NCI-H2029 (cell line): ENCODE data around the gene HPCAL1.

Source experiments
- DNase-seq: peaks from one replicate; lab custom pipeline; 2025; lab: John Stamatoyannopoulos, UW

The HPCAL1 gene

DNA sequence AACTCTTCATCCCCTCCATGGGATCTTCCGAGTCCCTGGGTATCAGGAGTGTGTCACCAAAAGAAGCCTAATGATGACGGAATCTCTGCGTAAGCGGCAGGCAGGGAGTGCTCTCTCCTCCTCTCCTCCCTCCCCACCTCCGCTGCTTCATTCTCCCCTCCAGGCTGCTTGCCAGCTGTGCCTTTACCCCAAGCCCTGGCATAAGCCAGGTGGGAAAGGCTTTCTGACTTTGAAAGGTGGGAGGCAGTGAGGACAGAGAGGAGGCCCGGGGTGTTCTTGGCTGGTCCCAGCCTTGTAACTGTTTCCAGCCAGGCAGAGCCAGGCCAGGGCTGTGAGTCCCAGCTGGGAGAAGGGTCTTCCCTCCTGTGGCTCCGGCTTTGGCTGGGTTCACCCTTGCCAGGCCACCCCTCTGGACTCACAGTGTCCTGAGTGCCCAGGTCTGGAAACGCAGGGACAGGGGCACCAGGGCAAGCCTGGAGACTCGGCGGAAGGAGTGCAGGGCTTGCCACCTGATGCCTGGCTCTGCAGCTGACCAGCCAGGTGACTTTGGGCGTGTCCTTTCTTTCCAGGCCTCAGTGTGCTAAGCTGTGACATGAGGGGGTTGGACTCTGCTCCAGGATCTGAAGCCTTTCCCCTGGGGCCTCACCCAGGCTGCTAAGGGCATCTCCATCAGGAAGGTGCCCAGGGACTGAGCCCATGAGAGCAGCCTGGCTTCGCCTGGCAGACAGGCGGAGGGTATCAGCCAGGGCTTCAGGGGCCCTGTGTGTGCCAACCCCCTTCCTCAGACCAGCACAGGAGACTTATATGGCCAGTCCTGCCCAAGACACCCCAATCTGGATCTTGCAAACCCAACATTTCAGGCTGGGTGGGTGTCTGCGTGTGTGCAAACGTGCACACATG lies 32.7 kb upstream of the HPCAL1 start:
- DNase-seq, result no peak

DNA sequence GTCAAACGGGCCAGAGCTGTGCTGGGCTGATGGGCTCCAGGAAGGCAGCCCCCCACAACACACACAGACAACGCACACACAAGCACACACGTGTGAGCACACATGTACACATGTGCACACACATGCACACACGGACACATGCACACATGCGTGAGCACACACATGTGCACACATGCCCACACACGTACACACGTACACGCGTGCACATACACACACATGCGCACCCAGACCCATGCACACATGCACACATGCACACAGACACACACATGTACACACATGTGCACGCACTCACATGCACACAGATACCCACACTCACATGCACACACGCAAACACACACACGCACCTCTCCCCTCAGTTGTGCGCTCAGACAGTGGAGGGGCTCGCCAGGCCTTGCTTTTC lies 31.2 kb upstream of the HPCAL1 start:
- no peak for DNase-seq

DNA sequence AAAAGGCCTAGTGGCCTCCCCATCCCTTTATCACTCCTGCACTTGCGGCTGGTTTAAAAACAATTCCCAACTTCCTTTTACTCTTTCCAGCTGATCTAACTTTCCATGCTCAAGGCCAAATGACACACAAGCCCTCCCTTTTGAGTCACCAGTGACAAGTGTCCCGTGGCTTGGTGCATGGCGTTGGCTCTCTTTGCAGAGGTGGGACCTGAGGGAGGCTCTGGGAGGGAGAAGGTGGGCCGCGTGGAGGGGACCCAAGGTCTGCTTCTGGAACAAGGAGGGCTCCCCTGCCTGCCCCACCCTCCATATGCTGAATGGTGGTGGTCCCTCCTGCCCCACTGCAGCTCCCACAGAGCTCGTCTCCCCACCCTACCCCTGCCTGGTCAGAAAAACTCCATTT lies 30.8 kb upstream of the HPCAL1 start:
- no peak for DNase-seq

DNA sequence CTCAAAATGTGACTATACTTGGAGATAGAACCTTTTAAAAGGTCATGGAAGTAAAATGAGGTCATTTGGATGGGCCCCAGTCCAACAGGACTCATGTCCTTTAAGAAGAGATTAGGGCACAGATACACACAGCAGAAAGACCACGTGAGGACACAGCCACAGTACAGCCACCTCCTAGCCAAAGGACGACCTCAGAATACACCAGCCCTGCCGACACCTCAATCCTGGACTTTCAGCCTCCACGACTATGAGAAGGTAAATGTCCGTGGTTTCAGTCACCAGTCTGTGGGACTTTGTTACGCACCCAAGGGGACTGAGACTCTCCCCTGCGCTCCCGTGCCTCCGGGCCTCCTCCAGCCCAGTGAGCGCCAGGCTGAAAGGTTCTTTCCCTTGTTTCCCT lies 30.2 kb upstream of the HPCAL1 start:
- DNase-seq, result no peak

DNA sequence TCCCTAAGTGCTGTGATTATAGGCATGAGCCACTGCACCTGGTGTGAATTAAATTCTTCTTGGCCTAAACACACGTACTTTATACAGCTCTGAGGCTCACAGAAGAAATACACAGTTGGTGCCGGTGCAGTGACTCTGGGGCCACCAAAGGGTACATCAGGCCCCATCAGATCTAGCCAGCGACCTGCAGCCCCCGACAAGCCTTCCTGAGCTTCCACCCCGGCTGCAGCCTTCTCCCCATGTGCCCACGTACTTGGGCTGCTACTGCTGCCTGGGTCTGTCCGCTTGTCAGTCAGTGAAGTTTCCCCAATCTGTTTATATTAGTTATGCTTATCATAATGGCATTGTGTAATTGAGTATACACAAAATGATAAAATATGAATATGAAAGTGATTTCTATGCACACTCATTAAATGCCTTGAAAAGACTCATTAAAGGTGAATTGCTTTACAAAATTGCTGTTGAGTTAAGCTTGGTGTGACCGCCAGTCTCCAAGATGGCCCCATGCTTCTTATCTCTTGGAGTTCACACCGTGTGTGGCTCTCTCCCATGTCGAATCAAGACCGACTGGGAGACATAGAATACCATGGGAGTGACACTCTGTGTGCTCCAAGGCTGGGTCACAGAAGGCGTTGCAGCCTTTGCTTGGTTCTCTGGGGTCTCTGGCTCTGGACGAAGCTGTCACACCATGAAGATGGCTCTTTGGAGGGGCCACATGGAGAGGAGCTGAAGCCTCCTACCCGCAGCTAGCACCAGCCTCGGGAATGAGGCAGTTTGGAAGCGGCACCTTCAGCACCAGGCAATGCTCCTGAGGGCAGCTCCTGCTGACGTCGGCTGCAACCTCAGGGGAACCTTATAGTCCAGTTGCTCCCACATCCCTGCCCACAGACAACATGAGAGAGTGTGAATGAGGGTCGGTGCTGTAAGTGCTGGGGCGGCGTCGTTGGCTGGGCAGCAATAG lies 29.2 kb upstream of the HPCAL1 start:
- DNase-seq, result no peak

DNA sequence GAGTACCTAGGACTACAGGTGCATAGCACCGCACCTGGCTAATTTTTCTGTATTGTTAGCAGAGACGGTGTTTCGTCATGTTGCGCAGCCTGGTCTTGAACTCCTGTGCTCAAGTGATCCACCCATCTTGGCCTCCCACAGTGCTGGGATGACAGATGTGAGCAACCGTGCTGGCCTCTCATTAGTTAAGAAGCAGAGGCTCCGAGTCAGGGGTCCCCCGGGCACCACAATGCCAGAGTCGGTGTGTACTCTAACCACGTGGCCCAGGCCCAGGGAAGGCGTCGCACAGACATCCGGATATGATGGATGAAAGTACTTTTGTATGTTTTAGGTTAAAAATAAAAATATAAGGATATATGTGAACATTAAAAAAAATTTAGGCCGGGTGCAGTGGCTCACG lies 28.3 kb upstream of the HPCAL1 start:
- DNase-seq, result no peak

DNA sequence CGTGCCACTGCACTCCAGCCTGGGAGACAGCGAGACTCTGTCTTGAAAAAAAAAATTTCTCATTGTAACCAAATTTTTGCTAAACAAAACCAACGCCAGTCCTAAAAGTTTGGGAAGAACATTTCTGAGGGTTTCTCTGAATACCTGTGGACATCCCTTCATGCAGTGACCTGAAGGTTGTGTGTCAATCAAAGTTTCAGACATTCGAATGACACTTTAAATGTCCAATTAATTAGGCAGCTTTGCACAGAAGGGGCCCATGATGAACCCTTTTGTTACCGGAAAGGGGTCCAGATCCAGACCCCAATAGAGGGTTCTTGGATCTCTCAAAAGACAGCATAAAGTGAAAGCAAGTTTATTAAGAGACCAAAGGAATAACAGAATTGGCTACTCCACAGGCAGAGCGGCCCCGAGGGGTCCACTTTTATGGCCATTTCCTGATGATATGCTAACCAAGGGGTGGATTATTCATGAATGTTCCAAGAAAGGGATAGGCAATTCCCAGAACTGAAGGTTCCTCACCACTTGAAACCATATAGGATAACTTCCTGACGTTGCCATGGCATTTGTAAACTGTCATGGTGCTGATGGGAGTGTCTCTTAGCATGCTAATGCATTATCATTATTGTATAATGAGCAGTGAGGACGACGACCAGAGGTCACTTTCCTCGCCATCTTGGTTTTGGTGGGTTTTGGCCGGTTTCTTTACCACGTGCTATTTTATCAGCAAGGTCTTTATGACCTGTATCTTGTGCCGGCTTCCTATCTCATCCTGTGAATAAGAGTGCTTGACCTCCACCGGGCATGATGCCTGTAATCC lies 27.5 kb upstream of the HPCAL1 start:
- DNase-seq, result no peak

DNA sequence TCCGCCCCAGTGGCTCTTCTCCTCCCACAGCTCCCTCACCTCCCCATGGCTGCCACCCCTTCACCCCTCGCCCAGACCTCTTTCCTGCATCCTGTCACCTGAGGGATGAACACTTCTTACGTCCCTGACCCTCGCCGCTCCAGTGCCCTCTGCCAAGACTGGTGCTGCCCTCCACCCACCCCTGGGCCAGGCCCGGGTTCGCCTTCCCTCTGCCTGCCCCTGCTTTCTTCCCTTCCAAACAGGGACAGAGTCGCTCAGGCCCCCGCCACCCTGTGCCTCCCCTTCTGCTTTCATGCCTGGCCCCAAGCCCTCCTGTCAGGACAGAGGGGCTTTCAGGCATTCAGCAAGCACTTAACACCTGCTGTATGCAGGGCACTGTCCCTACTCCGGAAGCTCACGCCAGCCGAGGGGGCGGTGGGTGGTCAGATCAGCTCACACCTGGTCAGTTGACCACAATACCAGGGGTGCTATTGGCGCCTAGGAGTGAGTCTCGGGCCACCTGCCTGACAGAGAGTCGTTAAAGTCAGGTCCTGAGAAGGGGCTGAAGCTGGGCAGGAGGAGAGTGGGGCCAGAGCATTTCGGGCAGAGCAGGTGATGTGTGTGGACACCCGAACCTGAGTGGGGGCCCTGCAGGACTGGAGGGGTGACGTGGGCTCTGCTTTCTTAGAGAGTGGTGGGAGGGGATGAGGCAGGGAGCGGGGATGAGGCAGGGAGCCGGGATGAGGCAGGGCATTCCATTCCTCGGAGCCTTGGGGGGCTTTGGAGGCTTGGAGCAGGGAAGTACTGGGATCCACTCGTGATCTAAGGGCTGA lies 26.0 kb upstream of the HPCAL1 start:
- DNase-seq, result no peak

DNA sequence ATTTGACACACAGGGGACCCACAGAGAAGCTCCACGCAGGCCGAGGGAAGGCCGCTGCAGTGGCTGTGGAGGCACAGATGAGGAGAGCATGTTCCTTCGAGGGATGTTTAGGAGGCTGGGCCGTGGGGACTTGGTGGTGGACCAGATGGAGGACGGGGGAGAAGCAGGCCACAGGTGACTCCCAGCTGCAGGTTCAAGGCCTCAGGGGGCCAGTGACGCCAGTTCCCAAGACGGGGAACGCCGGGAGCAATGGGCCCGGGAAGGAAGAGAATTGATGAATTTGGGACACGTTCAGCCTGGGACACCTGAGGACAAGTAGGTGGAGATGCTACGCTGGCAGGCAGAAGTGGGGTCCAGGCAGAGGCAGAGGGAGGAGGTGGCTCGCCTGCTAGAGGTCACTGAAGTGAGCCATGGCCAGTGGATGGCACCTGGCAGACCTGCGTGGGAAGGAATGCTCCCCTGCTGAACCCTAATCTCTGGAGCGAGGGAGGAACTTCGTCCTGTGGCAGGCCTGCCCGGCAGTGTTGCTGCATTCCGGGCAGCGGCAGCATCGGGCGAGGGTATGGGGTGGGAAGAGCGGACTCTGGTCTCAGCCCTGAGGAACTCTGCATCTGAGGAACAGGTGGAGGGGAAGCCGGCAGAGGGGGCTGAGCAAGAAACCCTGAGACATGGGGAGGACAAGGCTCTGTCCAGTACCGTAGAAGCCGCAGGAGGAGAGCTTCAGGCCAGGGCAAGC lies 25.2 kb upstream of the HPCAL1 start:
- no peak for DNase-seq

DNA sequence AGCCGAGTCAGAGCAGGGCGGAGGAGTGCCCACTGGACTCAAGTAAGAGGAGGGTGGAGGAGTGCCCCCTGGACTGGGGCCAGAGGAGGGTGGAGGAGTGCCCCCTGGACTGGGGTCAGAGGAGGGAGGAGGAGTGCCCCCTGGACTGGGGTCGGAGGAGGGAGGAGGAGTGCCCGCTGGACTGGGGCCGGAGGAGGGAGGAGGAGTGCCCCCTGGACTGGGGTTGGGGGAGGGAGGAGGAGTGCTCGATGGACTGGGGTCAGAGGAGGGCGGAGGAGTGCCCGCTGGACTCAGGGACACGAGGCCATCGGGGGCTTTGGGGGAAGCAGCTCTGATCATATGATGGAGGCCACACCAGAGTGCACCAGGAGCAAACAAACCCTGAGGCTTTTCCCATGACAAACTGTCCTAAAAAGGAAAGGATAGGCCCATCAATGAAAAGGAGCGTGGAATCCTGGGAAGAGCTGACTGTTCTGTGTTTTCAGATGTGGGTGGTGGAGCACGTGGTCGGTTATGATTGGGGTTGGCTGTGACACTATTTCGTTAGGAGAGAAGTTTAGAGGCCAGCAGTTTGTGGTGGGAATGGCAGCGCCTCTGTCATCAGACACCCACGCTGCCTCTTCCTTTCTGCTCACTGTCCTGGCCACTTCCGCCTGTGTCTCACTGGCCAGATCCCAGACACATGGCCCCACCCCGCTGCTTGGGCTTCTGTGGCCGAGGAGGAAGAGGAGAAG lies 24.5 kb upstream of the HPCAL1 start:
- DNase-seq, result peak; percentile 15

DNA sequence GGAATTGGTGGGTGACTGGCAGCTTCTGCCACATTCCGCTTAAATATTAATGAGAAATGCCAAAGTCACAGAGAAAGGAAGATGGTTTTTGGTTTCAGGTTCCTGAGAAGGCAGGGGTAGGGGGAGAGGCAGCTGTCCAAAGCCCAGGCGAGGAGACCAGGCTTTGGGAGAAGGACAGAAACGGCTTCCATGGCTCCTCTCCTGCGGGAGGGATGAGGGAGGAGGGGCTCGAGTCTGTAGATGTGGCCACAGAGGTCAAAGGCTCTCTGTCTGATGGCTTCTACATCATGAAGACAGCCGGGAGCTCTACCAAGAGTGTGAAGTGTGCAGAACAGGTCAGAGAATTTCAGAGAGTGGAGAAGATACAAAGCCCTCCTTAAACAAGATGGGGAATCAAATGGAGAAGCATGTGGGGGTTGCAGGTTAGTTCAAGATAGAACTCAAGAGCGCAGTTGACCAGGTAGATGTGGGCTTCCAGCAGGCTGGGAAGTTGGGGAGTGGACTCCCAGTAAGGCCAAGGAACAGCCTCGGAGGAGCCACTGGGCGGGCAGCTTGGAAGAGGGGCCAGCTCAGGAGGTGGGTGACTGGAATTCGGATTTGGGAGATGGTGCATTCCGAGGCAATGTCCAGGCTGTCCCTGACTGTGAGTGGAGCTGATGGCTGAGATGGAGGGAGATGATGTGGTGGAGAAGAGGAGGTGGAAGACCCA lies 23.8 kb upstream of the HPCAL1 start:
- DNase-seq, result no peak

DNA sequence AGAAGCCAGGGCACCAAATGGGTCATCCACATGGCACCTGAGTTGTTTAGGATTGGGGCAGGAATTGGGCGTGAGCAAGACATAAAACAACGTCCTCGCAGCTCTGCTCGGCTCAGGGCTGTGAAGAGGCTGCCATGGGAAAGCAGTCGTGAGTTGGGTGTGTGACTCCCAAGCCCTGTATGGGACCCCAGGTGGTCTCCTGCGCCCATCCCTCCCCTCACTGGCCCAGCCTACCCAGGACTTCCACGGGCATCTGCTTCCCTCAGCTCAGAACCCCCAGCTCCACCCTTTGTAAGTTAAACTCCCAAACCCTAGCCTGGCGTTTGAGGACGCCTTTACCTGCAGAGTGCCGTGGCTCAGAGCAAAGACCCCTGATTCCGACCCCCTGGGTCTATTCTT lies 23.2 kb upstream of the HPCAL1 start:
- no peak for DNase-seq

DNA sequence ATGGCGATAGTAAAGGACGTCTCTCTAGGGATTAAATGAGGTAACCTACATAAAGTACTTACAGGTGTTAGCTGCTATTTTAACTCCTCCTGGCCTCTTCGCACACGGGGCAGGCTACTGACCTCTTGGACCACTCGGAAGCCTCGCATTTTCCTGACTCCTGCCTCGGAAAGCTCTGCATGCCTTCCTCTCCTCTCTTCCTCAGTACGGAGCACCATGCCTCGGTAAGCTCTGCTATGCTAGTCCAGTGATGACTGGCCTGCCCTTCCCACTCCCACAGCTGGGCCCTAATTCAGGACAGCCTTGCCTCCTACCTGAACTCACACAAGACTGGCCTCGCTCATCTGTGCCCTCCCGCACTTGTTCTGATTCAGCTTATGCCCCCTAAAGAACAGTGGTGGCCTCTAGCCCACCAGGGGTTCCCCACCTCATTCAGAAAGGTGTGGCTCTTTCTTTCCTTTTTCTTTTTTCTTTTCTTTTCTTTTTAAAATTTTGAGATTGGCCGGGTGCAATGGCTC lies 22.7 kb upstream of the HPCAL1 start:
- DNase-seq, result no peak

DNA sequence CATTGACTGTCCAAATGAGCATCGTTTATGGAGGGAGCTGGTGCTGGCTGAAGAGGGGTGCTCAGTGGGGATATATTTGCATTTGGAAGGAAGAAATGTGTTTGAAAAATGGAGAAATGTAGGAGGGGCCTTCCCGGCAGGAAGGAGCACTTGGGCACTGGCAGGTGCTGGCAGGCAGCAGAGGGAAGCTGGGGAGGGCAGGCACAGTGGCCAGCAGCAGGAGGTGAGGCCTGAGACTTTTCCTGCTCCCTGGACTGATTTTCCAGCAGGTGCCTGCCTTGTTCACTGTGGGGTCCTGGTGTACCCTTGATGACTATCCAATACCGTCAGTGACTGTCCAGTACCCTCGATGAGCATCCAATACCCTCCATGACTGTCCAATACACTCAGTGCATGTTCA lies 20.8 kb upstream of the HPCAL1 start:
- DNase-seq, result no peak

DNA sequence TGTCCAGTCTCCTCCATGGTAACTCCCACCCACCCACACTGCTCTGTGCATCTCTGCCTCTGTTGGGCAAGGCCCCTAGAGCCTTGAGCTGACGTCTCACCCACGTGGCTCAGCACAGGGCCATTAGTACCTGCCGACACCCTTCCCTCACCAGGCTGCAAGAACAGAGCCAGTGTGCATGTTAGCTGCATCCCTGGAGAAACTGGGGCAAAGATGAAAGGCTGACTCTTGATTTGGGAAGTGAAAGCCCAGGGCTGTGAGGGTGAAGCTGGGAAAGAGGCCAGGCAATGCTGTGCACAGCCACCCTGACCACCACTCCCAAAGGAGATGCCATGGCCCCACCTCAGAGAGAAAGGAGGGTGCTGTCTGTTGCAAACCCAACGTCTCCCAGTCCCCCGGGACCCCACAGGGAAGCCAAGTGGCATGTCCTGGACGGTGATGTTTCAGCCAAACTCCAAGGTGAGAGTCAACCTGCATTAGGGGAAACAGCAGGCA lies 20.0 kb upstream of the HPCAL1 start:
- no peak for DNase-seq

DNA sequence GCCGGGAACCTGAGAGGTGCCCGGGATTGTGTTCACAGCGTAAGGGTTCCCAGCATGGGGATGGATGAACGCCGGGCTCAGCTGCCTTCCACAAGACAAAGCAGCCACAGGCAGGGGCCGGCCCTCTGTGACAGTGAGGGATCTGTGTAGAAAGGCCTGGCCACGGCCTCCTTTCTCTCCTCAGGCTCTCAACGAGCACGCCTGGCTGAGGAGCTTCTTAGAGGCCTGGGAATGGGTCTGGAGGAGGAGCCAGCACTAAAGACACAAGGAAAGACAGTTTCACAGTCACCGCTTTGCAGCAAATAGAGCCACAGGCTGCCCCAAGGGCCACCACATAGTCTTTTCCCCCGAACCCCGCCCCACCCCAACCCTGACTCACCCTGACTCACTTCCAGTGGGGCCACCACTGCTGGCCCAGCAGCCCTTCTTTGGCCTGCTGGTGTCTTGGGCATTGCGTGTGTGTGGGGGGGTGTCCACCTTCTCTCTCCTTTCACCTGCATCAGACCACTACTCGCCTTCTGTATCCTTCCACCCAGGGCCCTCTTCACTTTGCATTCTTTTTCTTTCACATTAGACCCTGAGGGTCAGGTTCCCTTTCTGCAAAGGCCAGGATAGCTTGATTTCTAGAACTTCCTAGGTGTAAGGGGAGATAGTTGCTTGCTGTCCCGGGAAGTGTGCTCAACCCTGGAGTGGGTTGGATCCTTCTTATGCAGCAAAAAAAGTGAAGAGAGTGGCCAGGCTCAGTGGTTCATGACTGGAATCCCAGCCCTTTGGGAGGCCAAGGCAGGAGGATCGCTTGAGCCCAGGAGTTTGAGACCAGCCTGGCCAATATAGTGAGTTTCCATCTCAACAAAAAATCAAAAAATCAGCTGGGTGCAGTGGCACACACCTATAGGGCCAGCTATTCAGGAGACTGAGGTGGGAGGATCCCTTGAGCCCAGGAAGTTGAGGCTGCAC lies 19.3 kb upstream of the HPCAL1 start:
- no peak for DNase-seq

DNA sequence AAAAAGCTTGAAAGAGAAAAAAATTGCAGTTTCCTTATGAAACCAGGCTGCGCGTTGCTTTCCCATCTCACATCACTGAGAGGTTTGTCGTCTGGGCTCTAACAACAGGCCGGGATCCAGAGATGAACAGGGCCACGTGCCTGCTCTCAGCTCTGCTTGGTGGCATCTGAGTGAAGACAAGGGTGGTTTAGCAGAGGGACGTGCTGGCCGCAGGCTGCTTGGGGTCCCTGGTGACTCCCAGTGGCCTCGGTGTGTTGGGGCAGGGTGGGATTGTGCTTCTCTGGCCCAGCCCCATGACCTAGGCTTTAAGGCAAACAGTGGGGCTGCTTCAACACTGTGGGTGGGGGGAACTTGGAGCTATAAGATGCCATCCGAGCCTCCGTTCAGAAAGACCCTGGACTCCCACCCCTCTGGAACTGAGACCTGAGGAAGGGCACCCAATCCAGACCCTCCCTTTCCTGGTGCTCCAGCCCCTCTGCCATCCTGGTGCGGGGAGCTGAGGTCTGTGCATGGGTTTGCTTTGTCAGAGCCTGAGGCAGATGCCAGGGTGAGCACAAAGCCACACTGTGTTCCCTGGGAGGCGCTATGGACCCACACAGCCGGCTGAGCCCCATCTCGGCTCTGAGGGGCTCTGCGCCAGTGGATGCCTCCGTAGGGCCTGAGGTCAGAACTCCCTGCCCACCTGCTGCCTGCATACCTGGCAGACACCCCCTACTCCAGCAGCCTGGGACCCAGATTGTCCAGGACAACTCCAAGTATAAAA lies 18.4 kb upstream of the HPCAL1 start:
- no peak for DNase-seq
